ENCODE results near the gene NES.
A peak's percentile ranks its signal among the peaks of the same experiment; 100 is the strongest.

The NES gene

GRCh38 chr1:156663178-156663577 is 14.0 kb downstream of the NES start:
- DNase-seq (ENCODE audit: low read depth): no peak

- DNase-seq (ENCODE audit: low read depth): no peak
These were observed 14.5 kb downstream of the NES start for GRCh38 chr1:156662800-156663055.

- no peak for DNase-seq (ENCODE audit: low read depth)
These were observed 15.0 kb downstream of the NES start for GRCh38 chr1:156662005-156662799.

GRCh38 chr1:156660752-156661112 is 16.5 kb downstream of the NES start:
- no peak for DNase-seq (ENCODE audit: low read depth)

- DNase-seq (ENCODE audit: low read depth): peak; percentile 84
These were observed 17.0 kb downstream of the NES start for GRCh38 chr1:156659988-156660751.

- DNase-seq (ENCODE audit: low read depth): no peak
These were observed 17.6 kb downstream of the NES start for GRCh38 chr1:156659661-156659987.

GRCh38 chr1:156658945-156659574 is 18.1 kb downstream of the NES start:
- DNase-seq (ENCODE audit: low read depth): no peak

GRCh38 chr1:156658496-156658895 is 18.7 kb downstream of the NES start:
- DNase-seq (ENCODE audit: low read depth): no peak

- no peak for DNase-seq (ENCODE audit: low read depth)
These were observed 19.4 kb downstream of the NES start for GRCh38 chr1:156657741-156658319.

- DNase-seq (ENCODE audit: low read depth): no peak
These were observed 20.1 kb downstream of the NES start for GRCh38 chr1:156656806-156657740.

- no peak for DNase-seq (ENCODE audit: low read depth)
These were observed 21.2 kb downstream of the NES start for GRCh38 chr1:156655904-156656516.

- DNase-seq (ENCODE audit: low read depth): no peak
These were observed 21.9 kb downstream of the NES start for GRCh38 chr1:156655151-156655903.

- no peak for DNase-seq (ENCODE audit: low read depth)
These were observed 22.5 kb downstream of the NES start for GRCh38 chr1:156654700-156655099.

GRCh38 chr1:156652992-156653355 is 24.2 kb downstream of the NES start:
- no peak for DNase-seq (ENCODE audit: low read depth)

- DNase-seq (ENCODE audit: low read depth): no peak
These were observed 24.8 kb downstream of the NES start for GRCh38 chr1:156652131-156652991.

GRCh38 chr1:156648951-156649350 is 28.3 kb downstream of the NES start:
- no peak for DNase-seq (ENCODE audit: low read depth)

GRCh38 chr1:156648496-156648895 is 28.7 kb downstream of the NES start:
- no peak for DNase-seq (ENCODE audit: low read depth)

- DNase-seq (ENCODE audit: low read depth): no peak
These were observed 29.9 kb downstream of the NES start for GRCh38 chr1:156647351-156647750.

GRCh38 chr1:156646738-156647211 is 30.4 kb downstream of the NES start:
- DNase-seq (ENCODE audit: low read depth): no peak

- no peak for DNase-seq (ENCODE audit: low read depth)
These were observed 31.5 kb downstream of the NES start for GRCh38 chr1:156645666-156646065.
